Keratinocyte (primary cell): Measurements from ENCODE around the gene FARP1. TPM values are rescaled to one million over a fixed set of nuclear protein-coding genes. Genes with fewer than 3 reads are reported as not detected.

Source experiments
- DNase-seq: peaks from one replicate; pipeline ENCODE4 v3.0.0-alpha.2; 2011; ENCODE audit warnings: low read depth, missing footprints, low spot score
- FAIRE-seq: peaks from 2 replicates; lab custom pipeline; 2011; peaks lifted over from hg19 to GRCh38; lab: Jason Lieb, UNC
- H2AFZ ChIP-seq: 2 replicates; pipeline ENCODE4 v1.6.0; 2012; ENCODE audit warnings: low read length, control low read depth, inconsistent platforms; ENCODE audit not compliant: control insufficient read depth
- H3K27ac ChIP-seq: 2 replicates; pipeline ENCODE4 v1.5.1; 2011; ENCODE audit warnings: low read length; ENCODE audit not compliant: control insufficient read depth, insufficient read depth
- H3K27me3 ChIP-seq: 3 replicates; pipeline ENCODE4 v1.6.0; 2011; ENCODE audit warnings: low read length; ENCODE audit not compliant: control insufficient read depth, insufficient read depth; ENCODE audit errors: extremely low read depth
- H3K36me3 ChIP-seq, 2 experiments: 2 replicates in 1 of 2; 3 replicates in 1 of 2; pipeline ENCODE4 v1.5.1; 2011; ENCODE audit warnings: low read length in 2 of 2, mild to moderate bottlenecking in 1 of 2; ENCODE audit not compliant: control insufficient read depth in 2 of 2, insufficient read depth in 2 of 2; ENCODE audit errors: extremely low read depth in 1 of 2
- H3K4me1 ChIP-seq: 3 replicates; pipeline ENCODE4 v1.5.1; 2011; ENCODE audit warnings: low read length; ENCODE audit not compliant: control insufficient read depth, insufficient read depth; ENCODE audit errors: extremely low read depth
- H3K4me2 ChIP-seq: 3 replicates; pipeline ENCODE4 v1.6.0; 2011; ENCODE audit warnings: low read depth, low read length; ENCODE audit not compliant: control insufficient read depth, insufficient read depth; ENCODE audit errors: extremely low read depth
- H3K4me3 ChIP-seq, 3 experiments: fragments of 200-600 bp in 1 of 3; sonication (generic) in 1 of 3; 2 replicates in 2 of 3; 3 replicates in 1 of 3; pipeline ENCODE4 v1.5.1; 2011 to 2016; ENCODE audit warnings: low read length in 3 of 3, mild to moderate bottlenecking in 3 of 3, control low read depth in 2 of 3, inconsistent platforms in 1 of 3, low read depth in 1 of 3, mixed read lengths in 1 of 3, mixed run types in 1 of 3, moderate library complexity in 1 of 3; ENCODE audit not compliant: control insufficient read depth in 2 of 3, insufficient read depth in 2 of 3; ENCODE audit errors: extremely low read depth in 1 of 3
- H3K79me2 ChIP-seq: 2 replicates; pipeline ENCODE4 v1.6.0; 2012; ENCODE audit warnings: low read length; ENCODE audit not compliant: control insufficient read depth, insufficient read depth
- H3K9ac ChIP-seq: 3 replicates; pipeline ENCODE4 v1.6.0; 2011; ENCODE audit warnings: low read length; ENCODE audit not compliant: control insufficient read depth, insufficient read depth; ENCODE audit errors: extremely low read depth
- H3K9me1 ChIP-seq: 3 replicates; pipeline ENCODE4 v1.6.0; 2011; ENCODE audit warnings: low read length; ENCODE audit not compliant: control insufficient read depth, insufficient read depth; ENCODE audit errors: extremely low read depth
- H3K9me3 ChIP-seq: 2 replicates; pipeline ENCODE4 v1.5.1; 2012; ENCODE audit warnings: low read depth, low read length; ENCODE audit not compliant: control insufficient read depth
- H4K20me1 ChIP-seq: 3 replicates; pipeline ENCODE4 v1.6.0; 2011; ENCODE audit warnings: low read length; ENCODE audit not compliant: control insufficient read depth, insufficient read depth; ENCODE audit errors: extremely low read depth
- EZH2 ChIP-seq: IDR thresholded peaks from one replicate; pipeline ENCODE4 v1.6.1; 2012; ENCODE audit warnings: inconsistent platforms, mild to moderate bottlenecking, low read length, moderate library complexity
- dilution Hi-C: fragments of 300-500 bp; cut with MboI; formaldehyde crosslinking; loops from one replicate; pipeline ENCODE4 v1.7.0; 2020; ENCODE audit warnings: low sequenced_read_pairs; ENCODE audit not compliant: extremely low pct_ligation_motif_present
- polyA plus RNA-seq, 5 experiments: library from polyadenylated mRNA; depleted of rRNA in 3 of 5; stranded (reverse) in 3 of 5; stranded (forward) in 1 of 5; unstranded in 1 of 5; fragments of >200 nt; gene quantifications; 1 replicate in 1 of 5; 2 replicates in 3 of 5; 3 replicates in 1 of 5; pipeline versions ENCODE4 v1.2.1 to v1.2.3, GENCODE V29; 2011 to 2012; ENCODE audit warnings: missing spikeins in 2 of 5, low read depth in 1 of 5, low replicate concordance in 1 of 5
- TF ChIP-seq, protein P1 (sequence below), 3 experiments: IDR thresholded peaks in 1 of 3; conservative IDR thresholded peaks in 1 of 3; optimal IDR thresholded peaks in 1 of 3; 2 replicates in 2 of 3; 3 replicates in 1 of 3; pipeline versions ENCODE3 to v1.5.1; 2011; ENCODE audit warnings: low read length in 3 of 3, mild to moderate bottlenecking in 3 of 3, moderate library complexity in 2 of 3, control low read depth in 1 of 3, inconsistent platforms in 1 of 3; ENCODE audit not compliant: insufficient read depth in 2 of 3; ENCODE audit errors: extremely low read depth in 1 of 3

Gene FARP1
- polyA plus RNA-seq, 1 donor (not counting 4 experiments of a cell fraction or from before 2014, with no cell fraction given), result 10.3 TPM

DNA sequence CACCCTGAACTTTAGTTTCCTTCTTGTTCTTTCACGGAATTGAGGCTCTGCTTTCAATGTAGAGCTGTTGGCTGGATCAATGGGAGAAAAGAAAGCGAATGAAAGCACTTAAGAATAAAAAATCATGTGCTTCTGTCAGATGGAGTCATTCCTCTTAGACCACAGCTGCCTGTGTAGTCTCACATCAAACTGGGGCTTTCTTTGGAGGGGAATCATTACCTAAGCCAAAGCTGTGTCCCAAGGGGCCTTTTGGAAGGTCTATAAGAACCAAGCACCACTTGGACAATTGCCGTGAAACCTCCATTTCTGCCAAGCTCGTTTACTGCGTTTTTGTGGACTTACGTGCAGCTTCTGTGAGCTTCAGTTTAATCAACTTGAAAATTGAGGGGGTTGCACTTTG is 78.3 kb downstream of the FARP1 start:
- H3K4me1 ChIP-seq, result no peaks in the 10 kb centered on the region
- dilution Hi-C loops, result no loop called here
- no peak overlapping the region for H2AFZ ChIP-seq
- DNase-seq, result no peak
- no peaks in the 10 kb centered on the region for H3K79me2 ChIP-seq
- no peaks in the 10 kb centered on the region for H4K20me1 ChIP-seq
- no peak overlapping the region for H3K27ac ChIP-seq
- no peak overlapping the region for H3K4me2 ChIP-seq
- H3K4me3 ChIP-seq, result no peak overlapping the region
- no peak for FAIRE-seq
- H3K27me3 ChIP-seq, result no peaks in the 10 kb centered on the region
- H3K9me3 ChIP-seq, result no peaks in the 10 kb centered on the region
- TF ChIP-seq, protein P1, sequence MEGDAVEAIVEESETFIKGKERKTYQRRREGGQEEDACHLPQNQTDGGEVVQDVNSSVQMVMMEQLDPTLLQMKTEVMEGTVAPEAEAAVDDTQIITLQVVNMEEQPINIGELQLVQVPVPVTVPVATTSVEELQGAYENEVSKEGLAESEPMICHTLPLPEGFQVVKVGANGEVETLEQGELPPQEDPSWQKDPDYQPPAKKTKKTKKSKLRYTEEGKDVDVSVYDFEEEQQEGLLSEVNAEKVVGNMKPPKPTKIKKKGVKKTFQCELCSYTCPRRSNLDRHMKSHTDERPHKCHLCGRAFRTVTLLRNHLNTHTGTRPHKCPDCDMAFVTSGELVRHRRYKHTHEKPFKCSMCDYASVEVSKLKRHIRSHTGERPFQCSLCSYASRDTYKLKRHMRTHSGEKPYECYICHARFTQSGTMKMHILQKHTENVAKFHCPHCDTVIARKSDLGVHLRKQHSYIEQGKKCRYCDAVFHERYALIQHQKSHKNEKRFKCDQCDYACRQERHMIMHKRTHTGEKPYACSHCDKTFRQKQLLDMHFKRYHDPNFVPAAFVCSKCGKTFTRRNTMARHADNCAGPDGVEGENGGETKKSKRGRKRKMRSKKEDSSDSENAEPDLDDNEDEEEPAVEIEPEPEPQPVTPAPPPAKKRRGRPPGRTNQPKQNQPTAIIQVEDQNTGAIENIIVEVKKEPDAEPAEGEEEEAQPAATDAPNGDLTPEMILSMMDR (optimal IDR thresholded peaks at IDR 0.05 in 1 of 3, IDR thresholded peaks at IDR 0.05 in 1 of 3, conservative IDR thresholded peaks at IDR 0.05 in 1 of 3; ENCODE audit: extremely low read depth in 1 of 3, insufficient read depth in 2 of 3, low read length in 3 of 3), result no peak
- no peak for TF ChIP-seq EZH2
- H3K36me3 ChIP-seq, result no peaks in the 10 kb centered on the region
- H3K9me1 ChIP-seq, result no peaks in the 10 kb centered on the region
- no peak overlapping the region for H3K9ac ChIP-seq

DNA sequence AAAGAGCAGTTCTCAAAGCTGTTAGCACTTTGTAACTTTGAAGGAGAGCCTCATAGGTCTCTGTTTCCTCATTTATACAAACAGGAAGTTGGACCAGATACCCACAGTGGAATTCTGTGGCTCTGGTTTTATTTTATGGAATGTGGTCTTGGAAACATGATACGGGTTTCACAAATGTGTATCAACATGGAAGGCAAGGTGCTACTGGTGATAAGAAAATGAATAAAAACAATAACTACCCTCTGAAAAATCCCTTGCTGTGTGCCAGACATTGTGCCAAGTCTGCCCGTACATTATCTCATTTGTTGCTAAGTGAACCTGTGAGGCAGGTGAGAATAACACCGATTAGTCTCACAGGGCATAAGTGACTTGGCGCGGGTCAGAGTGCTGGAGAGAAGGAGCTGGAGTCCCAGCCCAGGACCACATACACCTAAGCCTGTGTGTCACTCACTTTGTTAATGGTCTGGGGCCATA is 79.2 kb downstream of the FARP1 start:
- Histone ChIP-seq H4K20me1 (no peaks in the 10 kb centered on the region), H3K4me1 (no peaks in the 10 kb centered on the region), H3K79me2 (no peaks in the 10 kb centered on the region), H2AFZ (no peak overlapping the region), H3K9ac (no peak overlapping the region), H3K9me1 (no peaks in the 10 kb centered on the region), H3K9me3 (no peaks in the 10 kb centered on the region), H3K4me3 (no peak overlapping the region), H3K36me3 (no peaks in the 10 kb centered on the region), H3K4me2 (no peak overlapping the region), H3K27ac (no peak overlapping the region), H3K27me3 (no peaks in the 10 kb centered on the region)
- no peak for FAIRE-seq
- dilution Hi-C loops, result no loop called here
- DNase-seq, result no peak
- no peak for TF ChIP-seq EZH2
- TF ChIP-seq, protein P1 (optimal IDR thresholded peaks at IDR 0.05 in 1 of 3, IDR thresholded peaks at IDR 0.05 in 1 of 3, conservative IDR thresholded peaks at IDR 0.05 in 1 of 3; ENCODE audit: extremely low read depth in 1 of 3, insufficient read depth in 2 of 3, low read length in 3 of 3), result no peak
